Stomach smooth muscle (tissue), 2 donors: Measurements from ENCODE around the gene GPNMB.

Source experiments
- H3K27ac ChIP-seq: one replicate; pipeline ENCODE4 v1.7.0; 2013; ENCODE audit warnings: mild to moderate bottlenecking, low read length, inconsistent platforms
- H3K27me3 ChIP-seq, 2 donors: one replicate each; pipeline ENCODE4 v1.7.0; 2013; ENCODE audit warnings: low read length in 2 of 2; ENCODE audit not compliant: insufficient read depth in 2 of 2, control insufficient read depth in 1 of 2
- H3K36me3 ChIP-seq, 2 donors: one replicate each; pipeline ENCODE4 v1.7.0; 2013; ENCODE audit warnings: low read length in 2 of 2; ENCODE audit not compliant: control insufficient read depth in 2 of 2, insufficient read depth in 2 of 2
- H3K4me1 ChIP-seq: one replicate; pipeline ENCODE4 v1.7.0; 2013; ENCODE audit warnings: low read length; ENCODE audit not compliant: control insufficient read depth, insufficient read depth
- H3K4me3 ChIP-seq, 2 donors: one replicate each; pipeline ENCODE4 v1.7.0; 2013; ENCODE audit warnings: low read length in 2 of 2
- H3K9ac ChIP-seq, 2 donors: one replicate each; pipeline ENCODE4 v1.7.0; 2013; ENCODE audit warnings: low read length in 2 of 2, mild to moderate bottlenecking in 1 of 2
- H3K9me3 ChIP-seq, 2 donors: one replicate each; pipeline ENCODE4 v1.7.0; 2013; ENCODE audit warnings: low read length in 2 of 2; ENCODE audit not compliant: control insufficient read depth in 2 of 2
- donor health status: healthy.
- donor health status: Pancreatic carcinoma.

GPNMB gene

DNA sequence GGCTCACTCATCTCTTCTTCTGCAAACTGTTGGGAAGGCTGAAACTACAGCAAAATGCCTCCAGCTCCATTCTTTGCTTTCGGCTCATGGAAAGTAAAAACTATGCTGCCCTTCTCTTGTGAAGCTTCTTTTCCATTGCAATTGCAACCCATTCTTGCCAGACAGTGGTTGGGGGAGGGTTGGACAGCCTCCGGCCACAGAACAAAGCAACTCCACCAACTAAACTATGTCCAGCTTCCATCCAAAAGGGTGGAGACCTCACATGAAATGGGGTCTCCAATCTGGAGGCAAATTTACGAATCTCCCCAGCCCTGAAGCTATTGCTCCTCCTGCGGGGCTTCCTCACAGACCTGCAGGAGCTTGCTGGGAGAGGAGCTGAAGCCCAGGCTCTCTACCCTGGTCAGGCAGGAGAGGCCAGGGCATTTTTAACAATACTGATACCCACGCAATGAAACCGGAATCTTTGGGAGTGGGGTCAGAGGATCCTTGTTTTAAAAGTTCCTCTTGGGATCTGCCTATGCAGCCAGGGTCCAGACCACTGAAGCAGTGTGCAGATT lies 549 bp downstream of the GPNMB start:
- peaks cover 9 to 13% of the 10 kb centered on the region in 2 donors for H3K27me3 ChIP-seq
- no peaks in the 10 kb centered on the region for H3K36me3 ChIP-seq
- no peak overlapping the region for H3K27ac ChIP-seq
- peak overlapping the region in 1 of 2 donors; percentile 44 for H3K9ac ChIP-seq
- H3K9me3 ChIP-seq = peaks cover 0 to 2% of the 10 kb centered on the region in 2 donors
- H3K4me1 ChIP-seq = peaks cover 3% of the 10 kb centered on the region
- H3K4me3 ChIP-seq = peak overlapping the region; percentile 56 to 69

GRCh38 chr7:23247603-23248335 lies 1.2 kb downstream of the GPNMB start:
- H3K4me1 ChIP-seq = peaks cover 2% of the 10 kb centered on the region
- no peak overlapping the region for H3K27ac ChIP-seq
- peak overlapping the region; percentile 56 to 69 for H3K4me3 ChIP-seq
- H3K36me3 ChIP-seq = no peaks in the 10 kb centered on the region
- peaks cover 0 to 2% of the 10 kb centered on the region in 2 donors for H3K9me3 ChIP-seq
- peak overlapping the region; percentile 22 to 44 for H3K9ac ChIP-seq
- H3K27me3 ChIP-seq = peaks cover 9 to 13% of the 10 kb centered on the region in 2 donors

DNA sequence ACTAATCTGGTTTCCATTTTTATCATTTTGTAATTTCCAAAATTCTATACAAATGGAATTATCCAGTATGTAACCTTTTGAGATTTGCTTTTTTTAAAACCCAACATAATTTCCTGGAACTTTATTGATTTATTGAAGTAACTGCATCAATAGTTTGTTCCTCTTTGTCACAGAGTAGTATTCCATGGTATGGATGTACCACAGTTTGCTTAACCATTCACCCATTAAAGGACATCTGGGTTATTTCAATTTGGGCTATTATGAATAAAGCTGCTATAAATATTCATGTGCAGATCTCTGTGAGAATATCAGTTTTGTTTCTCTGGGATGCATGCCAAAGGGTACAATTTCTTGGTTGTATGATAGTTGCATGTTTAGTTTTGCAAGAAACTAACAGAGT lies 2.9 kb downstream of the GPNMB start:
- no peaks in the 10 kb centered on the region for H3K4me1 ChIP-seq
- H3K36me3 ChIP-seq = no peaks in the 10 kb centered on the region
- no peak overlapping the region for H3K4me3 ChIP-seq
- no peak overlapping the region for H3K9ac ChIP-seq
- H3K27ac ChIP-seq = no peak overlapping the region
- peaks cover 9 to 13% of the 10 kb centered on the region in 2 donors for H3K27me3 ChIP-seq
- peaks cover 0 to 2% of the 10 kb centered on the region in 2 donors for H3K9me3 ChIP-seq

GRCh38 chr7:23254051-23254681 lies 7.6 kb downstream of the GPNMB start:
- H3K36me3 ChIP-seq = no peaks in the 10 kb centered on the region
- H3K27ac ChIP-seq = no peak overlapping the region
- H3K4me3 ChIP-seq = no peak overlapping the region
- H3K4me1 ChIP-seq = no peaks in the 10 kb centered on the region
- no peaks in the 10 kb centered on the region for H3K27me3 ChIP-seq
- H3K9me3 ChIP-seq = peaks cover 0 to 2% of the 10 kb centered on the region in 2 donors
- no peak overlapping the region for H3K9ac ChIP-seq

- Histone ChIP-seq H3K4me3 (no peak overlapping the region), H3K4me1 (no peaks in the 10 kb centered on the region), H3K27me3 (no peaks in the 10 kb centered on the region), H3K36me3 (no peaks in the 10 kb centered on the region), H3K9ac (no peak overlapping the region), H3K9me3 (no peaks in the 10 kb centered on the region), H3K27ac (no peak overlapping the region)
These were observed 10.2 kb downstream of the GPNMB start for GRCh38 chr7:23256731-23257130.

- H3K9me3 ChIP-seq = no peaks in the 10 kb centered on the region
- no peaks in the 10 kb centered on the region for H3K4me1 ChIP-seq
- no peak overlapping the region for H3K9ac ChIP-seq
- no peaks in the 10 kb centered on the region for H3K36me3 ChIP-seq
- H3K27me3 ChIP-seq = no peaks in the 10 kb centered on the region
- no peak overlapping the region for H3K4me3 ChIP-seq
- H3K27ac ChIP-seq = no peak overlapping the region
These were observed 13.8 kb downstream of the GPNMB start for GRCh38 chr7:23260371-23260770.

GRCh38 chr7:23261843-23262452 lies 15.4 kb downstream of the GPNMB start:
- H3K9ac ChIP-seq = no peak overlapping the region
- H3K27me3 ChIP-seq = no peaks in the 10 kb centered on the region
- no peaks in the 10 kb centered on the region for H3K9me3 ChIP-seq
- no peak overlapping the region for H3K4me3 ChIP-seq
- H3K4me1 ChIP-seq = no peaks in the 10 kb centered on the region
- no peak overlapping the region for H3K27ac ChIP-seq
- no peaks in the 10 kb centered on the region for H3K36me3 ChIP-seq

- Histone ChIP-seq H3K4me1 (no peaks in the 10 kb centered on the region), H3K4me3 (no peak overlapping the region), H3K27me3 (peaks cover 0 to 2% of the 10 kb centered on the region in 2 donors), H3K9ac (no peak overlapping the region), H3K9me3 (no peaks in the 10 kb centered on the region), H3K36me3 (peaks cover 0 to 2% of the 10 kb centered on the region in 2 donors), H3K27ac (no peak overlapping the region)
These were observed 18.4 kb downstream of the GPNMB start for GRCh38 chr7:23264916-23265458.

- Histone ChIP-seq H3K9me3 (no peaks in the 10 kb centered on the region), H3K4me1 (no peaks in the 10 kb centered on the region), H3K27me3 (peaks cover 0 to 5% of the 10 kb centered on the region in 2 donors), H3K27ac (no peak overlapping the region), H3K9ac (no peak overlapping the region), H3K4me3 (no peak overlapping the region), H3K36me3 (peaks cover 0 to 2% of the 10 kb centered on the region in 2 donors)
These were observed 20.3 kb downstream of the GPNMB start for GRCh38 chr7:23266918-23267317.

DNA sequence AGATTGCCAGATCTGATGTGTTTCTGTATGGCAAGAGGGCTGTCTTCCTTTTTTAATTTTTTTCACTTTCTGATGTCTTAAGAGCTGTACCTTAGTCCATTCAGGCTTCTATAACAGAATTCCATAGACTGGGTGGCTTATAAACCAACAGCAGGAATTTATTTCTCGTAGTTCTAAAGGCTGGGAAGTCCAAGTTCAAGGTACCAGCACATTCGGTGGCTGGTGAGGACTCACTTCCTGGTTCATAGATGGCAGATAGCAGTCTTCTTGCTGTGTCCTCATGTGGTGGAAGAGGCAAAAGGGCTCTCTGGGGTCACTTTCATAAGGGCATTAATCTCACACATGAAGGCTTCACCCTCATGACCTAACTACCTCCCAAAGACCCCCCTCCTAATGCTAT lies 20.8 kb downstream of the GPNMB start:
- no peaks in the 10 kb centered on the region for H3K4me1 ChIP-seq
- H3K27me3 ChIP-seq = peaks cover 0 to 5% of the 10 kb centered on the region in 2 donors
- no peak overlapping the region for H3K9ac ChIP-seq
- peaks cover 0 to 2% of the 10 kb centered on the region in 2 donors for H3K36me3 ChIP-seq
- H3K9me3 ChIP-seq = no peaks in the 10 kb centered on the region
- no peak overlapping the region for H3K4me3 ChIP-seq
- H3K27ac ChIP-seq = no peak overlapping the region
